ENCODE results near the gene CRACDL. TPM values are rescaled to one million over a fixed set of nuclear protein-coding genes. Genes with fewer than 3 reads are reported as not detected.

CRACDL gene
- total and polyA plus RNA-seq, 8 donors = 3.6 to 11.0 (median 6.0) TPM

DNA sequence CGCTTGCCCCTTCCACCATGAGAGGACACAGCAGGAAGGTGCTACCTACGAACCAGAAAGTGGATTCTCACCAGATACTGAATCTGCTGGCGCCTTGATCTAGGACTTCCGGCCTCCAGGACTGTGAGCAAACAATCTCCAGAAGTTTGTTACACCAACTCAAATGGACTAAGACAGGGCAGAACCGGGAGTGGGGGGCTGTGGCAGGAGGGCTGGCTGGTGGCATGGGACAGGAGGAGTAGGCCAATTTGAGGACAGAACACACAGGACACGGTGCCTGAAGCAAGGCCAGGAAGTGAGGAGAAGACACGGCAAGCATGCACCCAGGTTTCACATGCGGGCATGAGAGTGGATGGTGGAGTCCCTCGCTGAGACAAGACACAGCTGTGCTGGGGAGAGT is 40.1 kb downstream of the CRACDL start:
- no peaks in the 10 kb centered on the region for H3K27me3 ChIP-seq
- FAIRE-seq = no peak
- no peak overlapping the region for H3K27ac ChIP-seq
- intact Hi-C loops (cut with DNase I) = no loop called here
- no peak for DNase-seq
- H3K4me3 ChIP-seq = no peak overlapping the region
- H3K36me3 ChIP-seq = no peaks in the 10 kb centered on the region
- no peaks in the 10 kb centered on the region for H3K9me3 ChIP-seq
- TF ChIP-seq CTCF (IDR thresholded peaks at IDR 0.05) = no peak
- WGBS, 2 donors = 85 to 87% methylated on average over 9 of the region's 9 CpGs
- H3K4me1 ChIP-seq = no peaks in the 10 kb centered on the region
- no peak for ATAC-seq

GRCh38 chr2:98895221-98895620 is 40.8 kb downstream of the CRACDL start:
- no peaks in the 10 kb centered on the region for H3K27me3 ChIP-seq
- no peaks in the 10 kb centered on the region for H3K4me1 ChIP-seq
- intact Hi-C loops (cut with DNase I) = no loop called here
- TF ChIP-seq CTCF (IDR thresholded peaks at IDR 0.05) = no peak
- ATAC-seq (no peak), DNase-seq (no peak), FAIRE-seq (no peak)
- H3K4me3 ChIP-seq = no peak overlapping the region
- no peaks in the 10 kb centered on the region for H3K9me3 ChIP-seq
- H3K36me3 ChIP-seq = no peaks in the 10 kb centered on the region
- no peak overlapping the region for H3K27ac ChIP-seq
- WGBS, 2 donors = 94 to 99% methylated on average over 7 of the region's 7 CpGs

GRCh38 chr2:98894331-98895000 is 41.6 kb downstream of the CRACDL start:
- ATAC-seq (no peak), FAIRE-seq (no peak), DNase-seq (no peak)
- Histone ChIP-seq H3K4me1 (no peaks in the 10 kb centered on the region), H3K4me3 (no peak overlapping the region), H3K36me3 (no peaks in the 10 kb centered on the region), H3K27me3 (no peaks in the 10 kb centered on the region), H3K27ac (no peak overlapping the region), H3K9me3 (no peaks in the 10 kb centered on the region)
- TF ChIP-seq CTCF (IDR thresholded peaks at IDR 0.05) = no peak
- intact Hi-C loops (cut with DNase I) = no loop called here
- WGBS, 2 donors = 93 to 96% methylated on average over 11 of the region's 11 CpGs

DNA sequence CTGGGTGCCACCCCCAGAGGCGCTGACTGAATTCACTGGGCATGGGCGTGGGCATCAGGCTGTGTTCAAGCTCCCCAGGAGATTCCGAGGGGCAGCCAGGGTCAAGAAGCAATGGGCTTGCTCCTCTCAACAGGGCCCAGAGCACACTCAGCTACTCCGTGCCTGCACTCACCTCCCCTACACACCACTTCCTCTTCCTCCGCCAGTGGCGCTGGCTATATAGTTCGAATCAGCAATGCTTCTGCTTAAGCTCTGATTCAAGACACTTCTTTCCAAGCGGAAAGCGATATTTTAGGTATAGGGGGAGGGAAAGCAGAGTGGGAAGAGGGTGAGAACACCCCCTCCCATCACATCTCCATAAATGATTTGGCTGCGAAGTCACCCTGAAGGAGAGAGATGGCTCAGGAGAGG is 42.1 kb downstream of the CRACDL start:
- FAIRE-seq (no peak), DNase-seq (no peak), ATAC-seq (no peak)
- WGBS, 2 donors = 93 to 94% methylated on average over 10 of the region's 10 CpGs
- H3K4me1 ChIP-seq = no peaks in the 10 kb centered on the region
- no peak overlapping the region for H3K27ac ChIP-seq
- no peaks in the 10 kb centered on the region for H3K36me3 ChIP-seq
- H3K4me3 ChIP-seq = no peak overlapping the region
- no peak for TF ChIP-seq CTCF (IDR thresholded peaks at IDR 0.05)
- no peaks in the 10 kb centered on the region for H3K27me3 ChIP-seq
- intact Hi-C loops (cut with DNase I) = no loop called here
- H3K9me3 ChIP-seq = no peaks in the 10 kb centered on the region

GRCh38 chr2:98892871-98893270 is 43.2 kb downstream of the CRACDL start:
- FAIRE-seq (no peak), DNase-seq (no peak), ATAC-seq (no peak)
- Histone ChIP-seq H3K9me3 (no peaks in the 10 kb centered on the region), H3K36me3 (no peaks in the 10 kb centered on the region), H3K4me3 (no peak overlapping the region), H3K4me1 (no peaks in the 10 kb centered on the region), H3K27me3 (no peaks in the 10 kb centered on the region), H3K27ac (no peak overlapping the region)
- intact Hi-C loops (cut with DNase I) = no loop called here
- TF ChIP-seq CTCF (IDR thresholded peaks at IDR 0.05) = no peak
- WGBS, 2 donors = 93 to 94% methylated on average over 6 of the region's 6 CpGs

All from pancreas (tissue), 10 donors.